GM18520 (cell line): ENCODE data around the gene KPNA2.
A peak's percentile ranks its signal among the peaks of the same experiment; 100 is the strongest.
"Not testable (repeated sequence)": the region's sequence is repeated elsewhere in the genome, so short reads cannot be mapped to it uniquely, and the experiment has no call there.

Experiments
- ATAC-seq: cut with Tn5 transposase; IDR thresholded peaks from one replicate; pipeline ENCODE4 v1.9.1; 2021; ENCODE audit not compliant: unreplicated experiment

KPNA2 gene

DNA sequence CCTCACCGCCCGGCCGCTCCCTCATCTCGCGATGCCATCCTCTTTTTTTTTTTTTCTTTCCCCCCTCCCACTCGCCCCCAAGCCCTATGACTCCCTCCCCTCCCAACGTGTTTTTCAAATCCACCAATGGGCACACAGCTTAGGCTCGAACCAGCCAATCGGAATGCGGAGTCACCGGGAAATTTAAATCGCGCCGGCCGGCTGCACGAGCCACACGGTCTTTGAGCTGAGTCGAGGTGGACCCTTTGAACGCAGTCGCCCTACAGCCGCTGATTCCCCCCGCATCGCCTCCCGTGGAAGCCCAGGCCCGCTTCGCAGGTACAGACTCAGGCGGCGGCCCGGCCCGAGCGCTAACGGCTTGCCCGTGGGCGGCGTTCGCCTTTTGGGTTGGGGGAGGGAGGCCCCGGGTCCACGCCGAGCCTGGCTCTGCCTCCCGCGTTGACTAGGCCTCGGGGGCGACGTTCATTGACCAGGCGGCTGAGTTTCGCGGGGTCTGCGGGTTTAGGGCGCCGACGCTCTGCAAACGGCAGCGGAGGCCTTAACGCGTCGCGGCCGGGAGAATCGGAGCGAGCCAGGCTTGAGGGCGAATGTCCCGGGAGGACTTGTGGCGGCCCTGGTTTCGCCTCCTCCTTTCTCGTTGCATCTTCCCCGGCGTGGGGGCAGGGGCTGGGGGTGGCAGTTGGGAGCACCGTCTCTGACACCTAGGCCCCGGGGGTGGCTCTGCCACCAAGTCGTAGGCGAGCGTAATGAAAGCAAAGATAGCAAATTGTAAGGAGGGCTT, at the start of gene KPNA2:
TSS of gene KPNA2 (plus strand) at position 213 of the 781 bp plus-strand sequence. CDS start 1,398 bp downstream, outside the sequence.
- ATAC-seq: peak; percentile 79

- no peak for ATAC-seq
Measured at GRCh38 chr17:67990909-67991308, 44.6 kb upstream of the KPNA2 start.

GRCh38 chr17:67992548-67993152, 42.9 kb upstream of the KPNA2 start:
- ATAC-seq: no peak

DNA sequence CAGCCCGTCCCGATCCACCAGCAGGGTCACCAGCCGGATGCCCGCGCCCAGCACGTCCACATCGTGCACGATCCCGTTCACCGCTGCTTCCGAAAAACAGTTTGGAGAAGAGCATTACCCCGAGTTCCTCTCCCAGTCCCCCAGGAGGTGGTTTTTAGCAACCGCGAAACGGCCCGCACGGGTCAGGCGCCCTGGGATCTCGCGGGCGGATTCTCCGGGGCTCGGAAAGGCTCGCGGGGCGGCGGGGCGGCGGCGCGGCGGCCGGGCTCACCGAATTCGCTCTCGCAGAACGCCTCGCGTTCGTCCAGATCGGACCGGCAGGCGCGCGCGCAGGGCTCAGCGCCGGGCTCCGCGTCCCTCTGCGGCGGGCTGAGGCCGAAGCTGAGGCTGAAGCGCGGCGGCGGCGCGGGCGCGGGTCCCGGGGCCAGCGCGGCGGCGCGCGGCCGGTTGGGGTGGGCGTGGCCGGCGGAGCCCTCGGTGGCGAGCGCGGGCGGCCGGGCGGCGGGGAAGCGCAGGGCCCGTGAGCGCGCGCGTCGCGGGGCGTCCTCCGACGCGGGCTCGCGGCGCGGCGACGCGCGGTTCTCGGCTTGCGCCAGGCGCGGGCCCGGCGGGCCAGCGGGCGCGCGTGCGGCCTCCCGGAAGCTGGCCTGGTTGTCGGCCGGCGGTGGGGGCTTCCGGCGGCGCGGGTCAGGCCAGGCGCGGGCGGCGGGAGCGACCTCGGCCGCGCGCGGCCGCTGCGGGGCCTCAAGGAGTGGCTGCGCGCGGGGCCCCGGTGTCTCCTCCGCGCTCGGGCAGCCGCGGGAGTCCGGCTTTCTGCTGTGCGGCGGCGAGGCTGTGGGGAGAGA, 42.2 kb upstream of the KPNA2 start:
- ATAC-seq: peak; percentile 87

- ATAC-seq: no peak
Measured at GRCh38 chr17:67993998-67994361, 41.6 kb upstream of the KPNA2 start.

- ATAC-seq: no peak
Measured at GRCh38 chr17:67994817-67995569, 40.5 kb upstream of the KPNA2 start.

- no peak for ATAC-seq
Measured at GRCh38 chr17:67995570-67996263, 39.8 kb upstream of the KPNA2 start.

DNA sequence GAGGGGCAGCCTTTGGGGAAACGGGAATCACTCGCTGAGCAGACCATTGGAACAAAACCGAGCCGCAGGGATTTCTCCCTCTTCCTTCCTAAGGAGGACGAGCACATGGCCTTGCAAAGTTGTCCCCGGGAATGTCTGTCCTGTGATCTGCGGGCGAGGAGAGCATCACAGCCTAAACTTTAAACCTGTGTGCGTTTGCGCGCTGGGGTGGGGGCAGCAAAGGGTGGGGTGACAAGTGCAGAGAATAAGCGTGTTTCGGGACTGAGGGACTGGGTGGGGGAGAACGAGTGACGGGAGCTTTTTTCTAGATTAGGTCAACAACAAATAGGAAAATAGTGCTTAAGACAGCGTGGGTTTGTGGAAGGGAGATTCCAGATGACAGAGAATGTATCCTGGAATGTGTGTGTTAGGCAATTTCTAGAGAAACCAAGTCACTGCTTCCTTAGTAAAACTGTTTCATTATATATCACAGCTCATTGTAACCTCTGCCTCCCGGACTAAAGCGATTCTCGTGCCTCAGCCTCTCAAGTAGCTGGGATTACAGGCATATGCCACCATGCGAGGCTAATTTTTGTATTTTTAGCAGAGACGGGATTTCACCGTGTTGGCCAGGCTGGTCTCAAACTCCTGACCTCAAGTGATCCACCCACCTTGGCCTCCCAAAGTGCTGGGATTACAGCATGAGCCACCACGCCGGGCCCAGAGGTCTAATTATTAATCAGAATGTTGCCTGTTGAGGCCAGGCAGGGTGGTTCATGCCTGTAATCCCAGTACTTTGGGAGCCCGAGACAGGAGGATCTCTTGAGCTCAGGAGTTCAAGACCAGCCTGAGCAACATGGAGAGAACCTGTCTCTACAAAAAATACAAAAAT, 39.0 kb upstream of the KPNA2 start, which contains the start of gene C17orf58:
TSS of gene C17orf58 (minus strand) at position 169 of the 871 bp plus-strand sequence. CDS start 271 bp downstream, outside the sequence.
- ATAC-seq: not testable (repeated sequence)

DNA sequence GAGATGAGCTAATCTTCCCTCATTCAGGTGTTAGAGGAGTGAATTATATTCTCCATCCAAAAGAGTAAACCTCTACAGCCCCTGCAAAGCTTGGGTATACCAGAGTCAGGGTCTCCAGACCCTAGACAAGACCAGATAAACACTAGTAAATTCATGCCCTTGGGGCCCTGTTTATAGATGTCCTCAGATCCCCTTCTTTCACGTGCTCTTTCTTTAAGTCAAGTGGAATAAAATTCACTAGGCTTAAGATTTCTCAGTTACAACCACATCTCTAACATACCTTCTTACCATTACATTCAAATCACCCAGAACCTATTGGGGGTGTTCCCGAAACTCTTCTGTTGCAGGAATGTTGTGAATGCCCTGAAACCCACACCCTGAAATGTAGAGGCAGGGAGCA, 37.1 kb upstream of the KPNA2 start:
- no peak for ATAC-seq

GRCh38 chr17:67999291-67999911, 36.1 kb upstream of the KPNA2 start:
- no peak for ATAC-seq

- ATAC-seq: no peak
Measured at GRCh38 chr17:68004201-68004600, 31.3 kb upstream of the KPNA2 start.

GRCh38 chr17:68006797-68007196, 28.7 kb upstream of the KPNA2 start:
- no peak for ATAC-seq

DNA sequence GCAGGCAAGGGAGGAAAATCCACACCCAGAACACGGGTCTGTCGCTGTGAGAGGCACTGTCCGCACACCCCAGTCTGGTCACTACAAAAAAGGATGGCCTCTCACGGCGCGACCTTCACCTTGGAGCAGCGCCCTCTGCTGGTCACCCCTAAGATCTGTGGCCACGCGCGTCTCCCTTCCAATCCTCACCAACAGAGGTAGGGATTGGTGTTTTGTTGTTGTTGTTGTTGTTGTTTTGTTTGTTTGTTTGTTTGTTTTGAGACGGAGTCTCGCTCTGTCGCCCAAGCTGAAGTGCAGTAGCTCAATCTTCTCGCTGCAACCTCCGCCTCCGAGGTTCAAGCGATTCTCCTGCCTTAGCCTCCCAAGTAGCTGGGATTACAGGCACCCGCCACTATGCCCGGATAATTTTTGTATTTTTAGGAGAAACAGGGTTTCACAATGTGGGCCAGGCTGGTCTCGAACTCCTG, 24.3 kb upstream of the KPNA2 start:
- no peak for ATAC-seq

DNA sequence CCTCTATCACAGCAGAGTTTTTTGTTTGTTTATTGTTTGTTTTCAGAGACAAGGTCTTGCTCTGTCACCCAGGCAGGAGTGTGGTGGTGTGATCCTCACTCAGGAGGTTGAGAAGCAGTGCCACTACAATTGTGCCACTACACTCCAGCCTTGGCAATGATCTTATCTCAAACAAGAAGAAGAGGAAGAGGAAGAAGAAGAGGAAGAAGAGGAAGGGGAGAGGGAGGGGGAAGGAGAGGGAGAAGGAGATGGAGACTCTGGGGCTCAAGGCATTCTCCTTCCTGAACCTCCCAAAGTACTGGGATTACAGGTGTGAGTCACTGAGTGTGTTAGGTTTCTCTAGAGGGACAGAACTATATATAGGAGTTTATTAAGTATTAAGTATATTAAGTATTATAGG, 22.1 kb upstream of the KPNA2 start:
- ATAC-seq: no peak

DNA sequence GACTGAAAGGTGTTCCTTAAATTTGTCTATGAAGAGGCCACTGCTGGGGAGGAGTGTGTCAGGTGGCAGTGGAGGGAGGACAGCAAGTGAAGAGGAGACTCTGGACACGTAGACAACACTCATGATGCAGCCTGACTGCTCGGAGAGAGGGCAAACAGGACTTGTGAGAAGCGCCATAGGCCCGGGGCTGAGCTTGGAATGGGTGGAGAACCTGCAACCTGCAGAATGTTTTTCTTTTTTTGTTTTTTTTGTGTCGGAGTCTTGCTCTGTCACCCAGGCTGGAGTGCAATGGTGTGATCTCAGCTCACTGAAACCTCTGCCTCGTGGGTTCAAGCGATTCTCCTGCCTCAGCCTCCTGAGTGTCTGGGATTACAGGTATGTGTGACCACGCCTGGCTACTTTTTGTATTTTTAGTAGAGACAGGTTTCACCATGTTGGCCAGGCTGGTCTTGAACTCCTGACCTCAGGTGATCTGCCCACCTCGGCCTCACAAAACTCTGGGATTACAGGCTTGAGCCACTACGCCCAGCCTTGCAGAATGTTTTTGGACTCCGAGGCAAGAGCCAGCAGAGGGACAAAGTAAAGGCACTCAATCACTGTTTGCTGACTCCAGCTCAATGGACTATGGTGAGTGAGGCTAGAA, 20.3 kb upstream of the KPNA2 start:
- ATAC-seq: no peak

DNA sequence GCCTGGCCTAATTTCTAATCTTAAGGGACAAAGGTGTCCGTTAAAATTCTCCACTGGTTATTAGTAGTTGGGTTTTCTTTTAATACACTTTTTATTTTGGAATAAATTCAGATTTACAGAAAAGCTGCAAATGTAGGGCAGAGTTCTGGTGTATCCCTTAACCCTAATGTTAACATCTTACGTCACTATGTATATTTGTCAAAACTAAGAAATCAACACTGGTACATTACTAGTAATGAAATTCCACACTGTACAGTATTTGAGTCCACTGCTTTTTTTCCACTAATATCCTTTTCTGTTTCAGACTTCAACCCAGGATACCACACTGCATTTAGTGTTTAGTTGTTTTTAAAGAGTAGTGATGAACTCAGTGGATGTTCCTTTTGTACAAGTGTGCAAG, 18.7 kb upstream of the KPNA2 start:
- ATAC-seq: no peak

- ATAC-seq: not testable (repeated sequence)
Measured at GRCh38 chr17:68018493-68018892, 17.0 kb upstream of the KPNA2 start.

GRCh38 chr17:68019336-68019674, 16.2 kb upstream of the KPNA2 start:
- ATAC-seq: no peak
